Left lung (tissue), 10 donors: Measurements from ENCODE around the gene NMUR2. TPM values are rescaled to one million over a fixed set of nuclear protein-coding genes. Genes with fewer than 3 reads are reported as not detected.

Experiments used
- ATAC-seq: fragments of 200-7000 bp; cut with Tn5 transposase; one replicate; pipeline ENCODE4 v1.9.1; 2020; ENCODE audit warnings: moderate library complexity
- DNase-seq, 4 donors: peaks; one replicate each; pipeline ENCODE4 v3.0.0-alpha.2; 2013 to 2020
- H3K27ac ChIP-seq, 2 donors: fragments of 200-600 bp; sonication (generic) in 1 of 2; one replicate each; pipeline versions ENCODE4 v1.5.0 to v1.8.0; 2020 to 2021
- H3K27me3 ChIP-seq, 2 donors: fragments of 200-600 bp; sonication (generic) in 1 of 2; one replicate each; pipeline versions ENCODE4 v1.5.0 to v1.8.0; 2020 to 2021
- H3K36me3 ChIP-seq, 2 donors: fragments of 200-600 bp; sonication (generic) in 1 of 2; one replicate each; pipeline versions ENCODE4 v1.5.0 to v1.8.0; 2020 to 2021
- H3K4me1 ChIP-seq, 2 donors: fragments of 200-600 bp; one replicate each; pipeline ENCODE4 v1.8.0; 2021
- H3K4me3 ChIP-seq, 2 donors: fragments of 200-600 bp; sonication (generic) in 1 of 2; one replicate each; pipeline versions ENCODE4 v1.5.0 to v1.8.0; 2020 to 2021; ENCODE audit warnings: mild to moderate bottlenecking in 1 of 2
- H3K9me3 ChIP-seq, 2 donors: fragments of 200-600 bp; sonication (generic) in 1 of 2; one replicate each; pipeline versions ENCODE4 v1.5.0 to v1.8.0; 2020 to 2021
- intact Hi-C, 2 donors: fragments of 100-400 bp; cut with DNase I; formaldehyde crosslinking; loops; one replicate each; pipeline versions ENCODE4 v1.11.2 to v1.14.2; 2022
- polyA plus RNA-seq, 6 donors: library from polyadenylated mRNA; unstranded; fragments of 120-200 nt; gene quantifications; one replicate each; pipeline ENCODE4 v1.2.1, GENCODE V29; 2013; ENCODE audit not compliant: insufficient read length in 6 of 6
- total RNA-seq, 2 donors: library from RNA; stranded (reverse); fragmentation: NEBNext Ultra II Directional; extraction: Animal tissue kit (Norgen Biotek cat#: 25700); gene quantifications; one replicate each; pipeline ENCODE4 v1.2.1, GENCODE V29; 2021
- TF ChIP-seq, protein P1 (sequence below), 2 donors: fragments of 200-600 bp; sonication (generic) in 1 of 2; IDR thresholded peaks; one replicate each; pipeline versions ENCODE4 v1.5.0 to v1.8.0; 2021; ENCODE audit warnings: antibody characterized with exemption in 2 of 2
- donor health status: DM: no; HTN: yes; CAD: no.
- donor health status: DM: no; HTN: no; CAD: no.

The NMUR2 gene
- total and polyA plus RNA-seq, 8 donors, result 0.25 to 1.3 (median 0.62) TPM

DNA sequence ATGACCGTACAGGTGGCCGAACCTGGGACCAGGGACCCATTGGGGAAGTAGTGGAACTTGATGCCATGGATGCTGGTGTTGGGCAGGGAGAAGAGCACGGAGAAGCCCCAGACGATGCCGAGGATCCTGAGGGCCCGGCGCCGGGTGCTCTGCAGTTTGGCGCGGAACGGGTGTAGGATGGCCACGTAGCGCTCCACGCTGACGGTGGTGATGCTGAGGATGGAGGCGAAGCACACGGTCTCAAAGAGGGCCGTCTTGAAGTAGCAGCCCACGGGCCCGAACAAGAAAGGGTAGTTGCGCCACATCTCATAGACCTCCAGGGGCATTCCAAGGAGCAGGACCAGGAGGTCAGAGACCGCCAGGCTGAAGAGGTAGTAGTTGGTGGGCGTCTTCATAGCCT is 585 bp downstream of the NMUR2 start:
- no peak for ATAC-seq

DNA sequence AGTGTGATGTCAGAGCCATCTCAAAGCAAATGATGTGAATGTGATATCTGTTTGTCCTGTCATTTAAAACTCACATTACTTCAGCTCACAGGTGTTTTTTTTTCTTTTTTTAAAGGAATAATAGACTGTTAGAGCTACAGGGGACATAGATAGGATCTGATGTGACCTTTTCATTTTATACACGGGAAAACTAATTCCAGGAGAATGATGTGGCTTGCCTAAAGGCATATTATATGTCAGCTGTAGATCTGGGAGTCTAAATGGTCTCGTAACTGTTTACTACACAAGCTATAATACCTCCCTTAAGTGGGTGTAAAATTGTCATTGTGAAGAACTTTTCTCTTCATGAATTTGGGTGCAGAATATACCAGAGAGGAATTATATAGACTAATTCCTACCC is 2.0 kb downstream of the NMUR2 start:
- Histone ChIP-seq H3K4me1 (no peaks in the 10 kb centered on the region), H3K9me3 (no peaks in the 10 kb centered on the region), H3K36me3 (no peaks in the 10 kb centered on the region), H3K4me3 (no peak overlapping the region), H3K27ac (no peak overlapping the region), H3K27me3 (no peaks in the 10 kb centered on the region)
- intact Hi-C loops, result no loop called here
- DNase-seq, result no peak
- no peak for ATAC-seq
- TF ChIP-seq, protein P1, sequence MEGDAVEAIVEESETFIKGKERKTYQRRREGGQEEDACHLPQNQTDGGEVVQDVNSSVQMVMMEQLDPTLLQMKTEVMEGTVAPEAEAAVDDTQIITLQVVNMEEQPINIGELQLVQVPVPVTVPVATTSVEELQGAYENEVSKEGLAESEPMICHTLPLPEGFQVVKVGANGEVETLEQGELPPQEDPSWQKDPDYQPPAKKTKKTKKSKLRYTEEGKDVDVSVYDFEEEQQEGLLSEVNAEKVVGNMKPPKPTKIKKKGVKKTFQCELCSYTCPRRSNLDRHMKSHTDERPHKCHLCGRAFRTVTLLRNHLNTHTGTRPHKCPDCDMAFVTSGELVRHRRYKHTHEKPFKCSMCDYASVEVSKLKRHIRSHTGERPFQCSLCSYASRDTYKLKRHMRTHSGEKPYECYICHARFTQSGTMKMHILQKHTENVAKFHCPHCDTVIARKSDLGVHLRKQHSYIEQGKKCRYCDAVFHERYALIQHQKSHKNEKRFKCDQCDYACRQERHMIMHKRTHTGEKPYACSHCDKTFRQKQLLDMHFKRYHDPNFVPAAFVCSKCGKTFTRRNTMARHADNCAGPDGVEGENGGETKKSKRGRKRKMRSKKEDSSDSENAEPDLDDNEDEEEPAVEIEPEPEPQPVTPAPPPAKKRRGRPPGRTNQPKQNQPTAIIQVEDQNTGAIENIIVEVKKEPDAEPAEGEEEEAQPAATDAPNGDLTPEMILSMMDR (IDR thresholded peaks at IDR 0.05), result no peak

More for the DNA sequence above, 585 bp downstream of the NMUR2 start:
- Histone ChIP-seq H3K4me1 (no peaks in the 10 kb centered on the region), H3K36me3 (no peaks in the 10 kb centered on the region), H3K27ac (no peak overlapping the region), H3K4me3 (no peak overlapping the region), H3K27me3 (no peaks in the 10 kb centered on the region), H3K9me3 (no peaks in the 10 kb centered on the region)
- peak in 1 of 4 donors; percentile 44 for DNase-seq
- intact Hi-C loops, result no loop called here
- TF ChIP-seq, protein P1 (IDR thresholded peaks at IDR 0.05), result no peak

DNA sequence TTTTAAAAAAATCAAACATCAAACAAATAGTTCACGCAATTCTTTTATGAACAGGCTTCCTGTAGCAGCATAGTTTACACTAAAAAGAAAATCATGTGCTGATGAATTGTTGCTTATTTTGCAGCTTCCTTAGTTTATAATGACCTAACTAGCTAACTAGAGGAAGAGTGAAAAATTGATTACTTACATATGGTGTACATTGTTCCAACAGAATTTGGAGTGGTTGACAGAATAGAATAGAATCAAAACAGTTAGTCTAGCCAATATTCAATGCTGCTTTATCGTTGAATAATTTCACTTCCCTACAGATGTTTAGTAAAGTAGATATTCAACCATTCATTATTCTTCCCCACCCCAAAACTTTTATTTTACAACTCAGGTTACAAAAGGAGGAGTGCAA is 4.2 kb downstream of the NMUR2 start:
- no peaks in the 10 kb centered on the region for H3K27me3 ChIP-seq
- TF ChIP-seq, protein P1 (IDR thresholded peaks at IDR 0.05), result no peak
- H3K27ac ChIP-seq, result no peak overlapping the region
- no peaks in the 10 kb centered on the region for H3K9me3 ChIP-seq
- H3K4me1 ChIP-seq, result no peaks in the 10 kb centered on the region
- DNase-seq (no peak), ATAC-seq (no peak)
- intact Hi-C loops, result no loop called here
- H3K4me3 ChIP-seq, result no peak overlapping the region
- H3K36me3 ChIP-seq, result no peaks in the 10 kb centered on the region

DNA sequence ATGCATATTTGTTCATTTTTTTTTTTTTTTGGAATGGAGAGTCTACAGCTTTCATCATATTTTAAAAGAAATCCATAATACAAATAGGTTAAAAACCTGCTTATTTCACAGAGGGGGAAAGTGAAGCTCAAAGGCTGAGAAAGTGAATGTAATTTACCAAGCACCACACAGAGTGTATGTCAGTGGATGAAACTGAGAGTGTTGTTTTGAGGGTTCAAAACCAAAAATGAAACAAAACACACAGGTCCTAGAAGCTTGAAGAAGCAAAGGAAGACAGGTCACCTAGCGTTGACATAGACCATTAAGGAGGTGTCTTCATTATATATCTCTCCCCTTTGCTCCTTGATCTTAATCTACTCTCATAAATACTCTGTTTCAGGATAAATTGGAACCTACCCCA is 7.5 kb downstream of the NMUR2 start:
- TF ChIP-seq, protein P1 (IDR thresholded peaks at IDR 0.05), result no peak
- no peak overlapping the region for H3K4me3 ChIP-seq
- H3K36me3 ChIP-seq, result no peaks in the 10 kb centered on the region
- no peaks in the 10 kb centered on the region for H3K4me1 ChIP-seq
- DNase-seq, result no peak
- no peak for ATAC-seq
- no peaks in the 10 kb centered on the region for H3K27me3 ChIP-seq
- H3K27ac ChIP-seq, result no peak overlapping the region
- no peaks in the 10 kb centered on the region for H3K9me3 ChIP-seq
- intact Hi-C loops, result no loop called here

DNA sequence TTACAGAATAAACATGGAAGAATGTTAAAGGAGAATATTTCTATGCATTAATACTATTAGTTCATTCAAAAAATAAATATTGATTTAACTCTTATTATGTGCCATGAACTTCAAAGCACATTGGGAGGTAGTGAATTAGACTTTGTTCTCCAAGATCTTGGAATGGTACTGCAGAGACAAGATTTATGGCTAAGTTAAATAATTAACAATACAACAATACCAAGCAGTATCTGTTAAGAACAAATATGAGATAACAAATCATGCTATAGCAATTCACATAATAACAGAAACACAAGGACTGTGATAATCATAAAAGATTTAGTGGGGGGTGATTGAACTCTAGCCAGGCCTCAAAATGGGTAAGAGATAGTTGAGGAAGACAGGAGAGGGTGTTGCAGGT is 11.6 kb downstream of the NMUR2 start:
- intact Hi-C loops, result no loop called here
- H3K9me3 ChIP-seq, result peaks cover 0 to 14% of the 10 kb centered on the region in 2 donors

More for the DNA sequence above, 11.6 kb downstream of the NMUR2 start:
- H3K4me1 ChIP-seq, result no peaks in the 10 kb centered on the region
- H3K36me3 ChIP-seq, result no peaks in the 10 kb centered on the region
- ATAC-seq, result no peak
- no peaks in the 10 kb centered on the region for H3K27me3 ChIP-seq
- no peak for DNase-seq
- TF ChIP-seq, protein P1 (IDR thresholded peaks at IDR 0.05), result no peak
- H3K4me3 ChIP-seq, result no peak overlapping the region
- H3K27ac ChIP-seq, result no peak overlapping the region
